Measurements from ENCODE around the gene ALK.

- TF ChIP-seq, protein P1, sequence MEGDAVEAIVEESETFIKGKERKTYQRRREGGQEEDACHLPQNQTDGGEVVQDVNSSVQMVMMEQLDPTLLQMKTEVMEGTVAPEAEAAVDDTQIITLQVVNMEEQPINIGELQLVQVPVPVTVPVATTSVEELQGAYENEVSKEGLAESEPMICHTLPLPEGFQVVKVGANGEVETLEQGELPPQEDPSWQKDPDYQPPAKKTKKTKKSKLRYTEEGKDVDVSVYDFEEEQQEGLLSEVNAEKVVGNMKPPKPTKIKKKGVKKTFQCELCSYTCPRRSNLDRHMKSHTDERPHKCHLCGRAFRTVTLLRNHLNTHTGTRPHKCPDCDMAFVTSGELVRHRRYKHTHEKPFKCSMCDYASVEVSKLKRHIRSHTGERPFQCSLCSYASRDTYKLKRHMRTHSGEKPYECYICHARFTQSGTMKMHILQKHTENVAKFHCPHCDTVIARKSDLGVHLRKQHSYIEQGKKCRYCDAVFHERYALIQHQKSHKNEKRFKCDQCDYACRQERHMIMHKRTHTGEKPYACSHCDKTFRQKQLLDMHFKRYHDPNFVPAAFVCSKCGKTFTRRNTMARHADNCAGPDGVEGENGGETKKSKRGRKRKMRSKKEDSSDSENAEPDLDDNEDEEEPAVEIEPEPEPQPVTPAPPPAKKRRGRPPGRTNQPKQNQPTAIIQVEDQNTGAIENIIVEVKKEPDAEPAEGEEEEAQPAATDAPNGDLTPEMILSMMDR (tag by site-specific recombination; IDR thresholded peaks at IDR 0.05), result no peak
- TF ChIP-seq, protein P2, sequence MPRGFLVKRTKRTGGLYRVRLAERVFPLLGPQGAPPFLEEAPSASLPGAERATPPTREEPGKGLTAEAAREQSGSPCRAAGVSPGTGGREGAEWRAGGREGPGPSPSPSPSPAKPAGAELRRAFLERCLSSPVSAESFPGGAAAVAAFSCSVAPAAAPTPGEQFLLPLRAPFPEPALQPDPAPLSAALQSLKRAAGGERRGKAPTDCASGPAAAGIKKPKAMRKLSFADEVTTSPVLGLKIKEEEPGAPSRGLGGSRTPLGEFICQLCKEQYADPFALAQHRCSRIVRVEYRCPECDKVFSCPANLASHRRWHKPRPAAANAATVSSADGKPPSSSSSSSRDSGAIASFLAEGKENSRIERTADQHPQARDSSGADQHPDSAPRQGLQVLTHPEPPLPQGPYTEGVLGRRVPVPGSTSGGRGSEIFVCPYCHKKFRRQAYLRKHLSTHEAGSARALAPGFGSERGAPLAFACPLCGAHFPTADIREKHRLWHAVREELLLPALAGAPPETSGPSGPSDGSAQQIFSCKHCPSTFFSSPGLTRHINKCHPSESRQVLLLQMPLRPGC (tag by site-specific recombination; IDR thresholded peaks at IDR 0.05), result no peak
- TF ChIP-seq ZNF184 (tag by site-specific recombination; IDR thresholded peaks at IDR 0.05), result no peak
- TF ChIP-seq ZNF223 (tag by site-specific recombination; IDR thresholded peaks at IDR 0.05), result no peak
- TF ChIP-seq ZNF354C (tag by site-specific recombination; IDR thresholded peaks at IDR 0.05; ENCODE audit: borderline replicate concordance, low read depth), result no peak
- no peak for TF ChIP-seq ZNF629 (tag by site-specific recombination; IDR thresholded peaks at IDR 0.05)
- TF ChIP-seq ZNF621 (tag by site-specific recombination; IDR thresholded peaks at IDR 0.05), result no peak
- TF ChIP-seq TRIM28 (IDR thresholded peaks at IDR 0.05; ENCODE audit: borderline replicate concordance, low read length), result no peak
- no peak for TF ChIP-seq YY1 (tag by site-specific recombination; IDR thresholded peaks at IDR 0.05)
Measured at GRCh38 chr2:29460190-29460589, 461.2 kb downstream of the ALK start.

Data from HEK293 (cell line).